Neural cell (in vitro differentiated cells): ENCODE results near the gene CPNE5.

ENCODE experiments used
- TF ChIP-seq, protein P1 (sequence below): fragments of 450-650 bp; IDR thresholded peaks from 2 replicates; pipeline ENCODE4 v1.5.1; 2014; ENCODE audit warnings: antibody characterized with exemption, mild to moderate bottlenecking, moderate library complexity; ENCODE audit not compliant: poor library complexity, severe bottlenecking
- TF ChIP-seq, protein P2 (sequence below): IDR thresholded peaks from 2 replicates; pipeline ENCODE4 v1.6.1; 2012; ENCODE audit warnings: borderline replicate concordance

DNA sequence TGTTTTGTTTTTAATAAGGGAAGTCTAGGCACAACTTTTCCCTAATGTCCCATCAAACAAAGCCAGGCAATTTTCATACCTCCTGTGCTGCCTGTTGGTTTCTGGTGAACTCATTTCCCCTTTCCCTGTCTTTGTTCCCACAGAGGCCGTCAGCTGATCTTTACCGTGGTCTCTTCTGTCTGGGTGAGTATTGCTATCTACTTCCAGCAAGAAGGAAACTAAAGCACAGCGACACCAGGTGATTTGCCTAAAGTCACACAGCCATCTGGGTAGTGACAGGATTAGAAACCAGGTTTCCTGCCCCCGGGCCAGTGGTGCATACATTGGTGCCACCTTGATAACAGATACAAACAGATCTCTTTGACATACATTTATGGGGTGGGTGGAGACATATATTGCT is 82.0 kb downstream of the CPNE5 start:
- TF ChIP-seq, protein P1, sequence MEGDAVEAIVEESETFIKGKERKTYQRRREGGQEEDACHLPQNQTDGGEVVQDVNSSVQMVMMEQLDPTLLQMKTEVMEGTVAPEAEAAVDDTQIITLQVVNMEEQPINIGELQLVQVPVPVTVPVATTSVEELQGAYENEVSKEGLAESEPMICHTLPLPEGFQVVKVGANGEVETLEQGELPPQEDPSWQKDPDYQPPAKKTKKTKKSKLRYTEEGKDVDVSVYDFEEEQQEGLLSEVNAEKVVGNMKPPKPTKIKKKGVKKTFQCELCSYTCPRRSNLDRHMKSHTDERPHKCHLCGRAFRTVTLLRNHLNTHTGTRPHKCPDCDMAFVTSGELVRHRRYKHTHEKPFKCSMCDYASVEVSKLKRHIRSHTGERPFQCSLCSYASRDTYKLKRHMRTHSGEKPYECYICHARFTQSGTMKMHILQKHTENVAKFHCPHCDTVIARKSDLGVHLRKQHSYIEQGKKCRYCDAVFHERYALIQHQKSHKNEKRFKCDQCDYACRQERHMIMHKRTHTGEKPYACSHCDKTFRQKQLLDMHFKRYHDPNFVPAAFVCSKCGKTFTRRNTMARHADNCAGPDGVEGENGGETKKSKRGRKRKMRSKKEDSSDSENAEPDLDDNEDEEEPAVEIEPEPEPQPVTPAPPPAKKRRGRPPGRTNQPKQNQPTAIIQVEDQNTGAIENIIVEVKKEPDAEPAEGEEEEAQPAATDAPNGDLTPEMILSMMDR: no peak
- TF ChIP-seq, protein P2, sequence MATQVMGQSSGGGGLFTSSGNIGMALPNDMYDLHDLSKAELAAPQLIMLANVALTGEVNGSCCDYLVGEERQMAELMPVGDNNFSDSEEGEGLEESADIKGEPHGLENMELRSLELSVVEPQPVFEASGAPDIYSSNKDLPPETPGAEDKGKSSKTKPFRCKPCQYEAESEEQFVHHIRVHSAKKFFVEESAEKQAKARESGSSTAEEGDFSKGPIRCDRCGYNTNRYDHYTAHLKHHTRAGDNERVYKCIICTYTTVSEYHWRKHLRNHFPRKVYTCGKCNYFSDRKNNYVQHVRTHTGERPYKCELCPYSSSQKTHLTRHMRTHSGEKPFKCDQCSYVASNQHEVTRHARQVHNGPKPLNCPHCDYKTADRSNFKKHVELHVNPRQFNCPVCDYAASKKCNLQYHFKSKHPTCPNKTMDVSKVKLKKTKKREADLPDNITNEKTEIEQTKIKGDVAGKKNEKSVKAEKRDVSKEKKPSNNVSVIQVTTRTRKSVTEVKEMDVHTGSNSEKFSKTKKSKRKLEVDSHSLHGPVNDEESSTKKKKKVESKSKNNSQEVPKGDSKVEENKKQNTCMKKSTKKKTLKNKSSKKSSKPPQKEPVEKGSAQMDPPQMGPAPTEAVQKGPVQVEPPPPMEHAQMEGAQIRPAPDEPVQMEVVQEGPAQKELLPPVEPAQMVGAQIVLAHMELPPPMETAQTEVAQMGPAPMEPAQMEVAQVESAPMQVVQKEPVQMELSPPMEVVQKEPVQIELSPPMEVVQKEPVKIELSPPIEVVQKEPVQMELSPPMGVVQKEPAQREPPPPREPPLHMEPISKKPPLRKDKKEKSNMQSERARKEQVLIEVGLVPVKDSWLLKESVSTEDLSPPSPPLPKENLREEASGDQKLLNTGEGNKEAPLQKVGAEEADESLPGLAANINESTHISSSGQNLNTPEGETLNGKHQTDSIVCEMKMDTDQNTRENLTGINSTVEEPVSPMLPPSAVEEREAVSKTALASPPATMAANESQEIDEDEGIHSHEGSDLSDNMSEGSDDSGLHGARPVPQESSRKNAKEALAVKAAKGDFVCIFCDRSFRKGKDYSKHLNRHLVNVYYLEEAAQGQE: no peak
